Kidney (tissue), 14 donors: Measurements from ENCODE around the gene SP6. TPM values are rescaled to one million over a fixed set of nuclear protein-coding genes. Genes with fewer than 3 reads are reported as not detected.

Source experiments
- DNase-seq, 5 donors: peaks; one replicate each; pipeline ENCODE4 v3.0.0-alpha.2; 2013 to 2020
- FAIRE-seq: peaks from 2 replicates; lab custom pipeline; 2012; peaks lifted over from hg19 to GRCh38; lab: Jason Lieb, UNC
- H3K27ac ChIP-seq, 2 donors: one replicate each; pipeline ENCODE4 v1.7.0; 2013; ENCODE audit warnings: low read depth in 2 of 2, low read length in 2 of 2, inconsistent platforms in 1 of 2
- H3K27me3 ChIP-seq: one replicate; pipeline ENCODE4 v1.7.1; 2013; ENCODE audit warnings: low read length, inconsistent platforms; ENCODE audit not compliant: control insufficient read depth, insufficient read depth
- H3K36me3 ChIP-seq, 3 donors: one replicate each; pipeline versions ENCODE4 v1.7.0 to v1.7.1; 2013; ENCODE audit warnings: low read length in 3 of 3, control low read depth in 1 of 3, inconsistent platforms in 1 of 3; ENCODE audit not compliant: insufficient read depth in 3 of 3, control insufficient read depth in 2 of 3
- H3K4me1 ChIP-seq, 3 donors: one replicate each; pipeline versions ENCODE4 v1.7.0 to v1.7.1; 2013; ENCODE audit warnings: low read length in 3 of 3, inconsistent platforms in 1 of 3, low read depth in 1 of 3; ENCODE audit not compliant: control insufficient read depth in 2 of 3, insufficient read depth in 2 of 3
- H3K4me3 ChIP-seq, 3 donors: one replicate each; pipeline versions ENCODE4 v1.7.0 to v1.8.1; 2013; ENCODE audit warnings: low read length in 3 of 3, control low read depth in 1 of 3, inconsistent platforms in 1 of 3
- H3K9ac ChIP-seq, 3 donors: one replicate each; pipeline versions ENCODE4 v1.7.0 to v1.7.1; 2013; ENCODE audit warnings: low read length in 3 of 3, control low read depth in 1 of 3, inconsistent platforms in 1 of 3
- H3K9me3 ChIP-seq, 3 donors: one replicate each; pipeline versions ENCODE4 v1.7.0 to v1.7.1; 2013; ENCODE audit warnings: low read length in 3 of 3, control low read depth in 1 of 3, inconsistent platforms in 1 of 3; ENCODE audit not compliant: control insufficient read depth in 2 of 3, insufficient read depth in 1 of 3
- intact Hi-C: fragments of 100-400 bp; cut with DNase I; formaldehyde crosslinking; loops from one replicate; pipeline ENCODE4 v1.11.1; 2022
- polyA plus RNA-seq: library from polyadenylated mRNA; stranded (reverse); fragments of 350-450 nt; fragmentation: Illumina TruSeq; extraction: RNeasy Lipid Tissue Mini Kit (QIAGEN cat#74804); gene quantifications from one replicate; pipeline ENCODE4 v1.2.3, GENCODE V29; 2014; ENCODE audit warnings: low read depth, low replicate concordance; ENCODE audit not compliant: insufficient read depth
- total RNA-seq: library from RNA; stranded (reverse); fragmentation: NEBNext Ultra II Directional; extraction: Animal tissue kit (Norgen Biotek cat#: 25700); gene quantifications from one replicate; pipeline ENCODE4 v1.2.1, GENCODE V29; 2021
- TF ChIP-seq, protein P1 (sequence below): IDR thresholded peaks from 3 replicates; pipeline ENCODE4 v1.5.1; 2012; ENCODE audit warnings: mild to moderate bottlenecking, moderate library complexity, borderline replicate concordance; ENCODE audit not compliant: insufficient read depth; ENCODE audit errors: extremely low read depth
- donor health status: control.
- donor health status: control.
- donor health status: control.
- donor health status: control.
- donor health status: control.
- donor health status: DM: yes; HTN: yes; CAD: no.
- donor health status: Normal renal cell carcinoma (clear cell type).

Gene SP6
- total and polyA plus RNA-seq, 2 donors from 2014 or later: 0.86 to 2.0 TPM

DNA sequence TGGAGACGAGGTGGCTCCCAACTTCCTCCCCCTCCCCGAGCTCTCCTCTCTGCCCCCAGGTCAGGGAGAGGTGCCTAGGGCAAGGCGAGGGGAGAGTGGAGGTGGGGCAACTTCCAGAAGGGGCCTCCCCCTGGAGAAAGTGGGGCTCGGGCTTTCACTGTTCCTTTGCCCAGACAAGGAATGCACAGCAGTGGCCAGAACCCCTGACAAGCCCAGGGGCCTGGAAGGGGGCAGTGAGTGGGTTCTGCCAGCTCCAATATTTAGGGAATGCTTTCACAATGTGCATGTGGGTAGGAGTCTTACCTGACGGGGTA lies 33.4 kb upstream of the SP6 start:
- TF ChIP-seq, protein P1, sequence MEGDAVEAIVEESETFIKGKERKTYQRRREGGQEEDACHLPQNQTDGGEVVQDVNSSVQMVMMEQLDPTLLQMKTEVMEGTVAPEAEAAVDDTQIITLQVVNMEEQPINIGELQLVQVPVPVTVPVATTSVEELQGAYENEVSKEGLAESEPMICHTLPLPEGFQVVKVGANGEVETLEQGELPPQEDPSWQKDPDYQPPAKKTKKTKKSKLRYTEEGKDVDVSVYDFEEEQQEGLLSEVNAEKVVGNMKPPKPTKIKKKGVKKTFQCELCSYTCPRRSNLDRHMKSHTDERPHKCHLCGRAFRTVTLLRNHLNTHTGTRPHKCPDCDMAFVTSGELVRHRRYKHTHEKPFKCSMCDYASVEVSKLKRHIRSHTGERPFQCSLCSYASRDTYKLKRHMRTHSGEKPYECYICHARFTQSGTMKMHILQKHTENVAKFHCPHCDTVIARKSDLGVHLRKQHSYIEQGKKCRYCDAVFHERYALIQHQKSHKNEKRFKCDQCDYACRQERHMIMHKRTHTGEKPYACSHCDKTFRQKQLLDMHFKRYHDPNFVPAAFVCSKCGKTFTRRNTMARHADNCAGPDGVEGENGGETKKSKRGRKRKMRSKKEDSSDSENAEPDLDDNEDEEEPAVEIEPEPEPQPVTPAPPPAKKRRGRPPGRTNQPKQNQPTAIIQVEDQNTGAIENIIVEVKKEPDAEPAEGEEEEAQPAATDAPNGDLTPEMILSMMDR: no peak
- intact Hi-C loops: no loop called here
- H3K4me1 ChIP-seq: peaks cover 0 to 23% (median 8%) of the 10 kb centered on the region in 3 donors
- FAIRE-seq (no peak), DNase-seq (no peak)
- no peaks in the 10 kb centered on the region for H3K36me3 ChIP-seq
- H3K9me3 ChIP-seq: no peaks in the 10 kb centered on the region
- H3K9ac ChIP-seq: no peak overlapping the region
- no peak overlapping the region for H3K4me3 ChIP-seq
- no peaks in the 10 kb centered on the region for H3K27me3 ChIP-seq
- H3K27ac ChIP-seq: no peak overlapping the region

DNA sequence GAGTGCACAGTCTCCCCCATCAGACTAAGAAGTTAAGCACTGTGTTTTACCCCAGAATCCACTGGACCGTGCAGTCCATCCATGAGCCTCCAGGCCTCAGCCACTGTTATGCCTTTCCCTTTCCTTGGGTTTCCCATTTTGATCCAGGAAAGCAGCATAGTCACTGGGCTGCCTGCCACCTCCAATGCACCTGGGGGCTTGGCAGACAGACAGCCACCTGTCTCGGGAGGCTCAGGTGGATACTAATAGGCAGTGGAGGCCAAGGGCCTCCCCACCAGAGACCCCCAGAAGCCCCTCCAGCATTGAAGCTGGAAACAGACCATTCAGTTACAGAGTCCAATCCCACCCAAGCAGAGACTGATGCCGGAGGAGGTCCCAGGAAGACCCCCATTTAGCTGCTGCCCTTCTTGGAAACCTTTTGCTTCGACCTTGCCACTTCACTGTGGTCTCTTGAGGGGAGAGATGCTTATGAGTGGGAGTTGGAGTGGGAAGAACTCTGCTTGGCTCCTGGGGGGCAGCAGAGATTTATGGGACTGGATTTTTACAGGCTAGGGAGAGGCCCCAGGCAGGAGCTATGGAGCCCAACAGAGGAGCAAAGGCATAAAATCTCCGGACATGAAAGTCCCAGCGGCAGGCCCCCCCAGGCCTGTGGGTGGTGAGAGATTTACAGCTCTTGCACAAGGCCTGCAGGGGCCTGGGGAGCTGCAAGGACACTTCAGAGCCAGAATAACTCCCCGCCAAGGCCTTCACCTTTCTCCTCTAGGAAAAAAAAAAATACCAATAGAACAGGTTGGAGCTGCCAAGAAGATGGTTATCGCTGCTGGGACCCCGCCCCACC lies 32.8 kb upstream of the SP6 start:
- Histone ChIP-seq H3K4me1 (peaks cover 0 to 23% (median 8%) of the 10 kb centered on the region in 3 donors), H3K4me3 (no peak overlapping the region), H3K9ac (no peak overlapping the region), H3K9me3 (no peaks in the 10 kb centered on the region), H3K27me3 (no peaks in the 10 kb centered on the region), H3K36me3 (no peaks in the 10 kb centered on the region), H3K27ac (no peak overlapping the region)
- DNase-seq (peak in 4 of 5 donors; percentile 77 to 82 (median 80)), FAIRE-seq (no peak)
- intact Hi-C loops: no loop called here
- TF ChIP-seq, protein P1: no peak

- no peak overlapping the region for H3K4me3 ChIP-seq
- H3K4me1 ChIP-seq: peaks cover 0 to 23% (median 8%) of the 10 kb centered on the region in 3 donors
- no peaks in the 10 kb centered on the region for H3K9me3 ChIP-seq
- intact Hi-C loops: no loop called here
- TF ChIP-seq, protein P1: no peak
- H3K27ac ChIP-seq: peak overlapping the region in 1 of 2 donors; percentile 27
- no peak overlapping the region for H3K9ac ChIP-seq
- H3K36me3 ChIP-seq: no peaks in the 10 kb centered on the region
- H3K27me3 ChIP-seq: no peaks in the 10 kb centered on the region
- no peak for FAIRE-seq
- DNase-seq: no peak
These were observed 32.0 kb upstream of the SP6 start for GRCh38 chr17:47882695-47883588.
